Activated CD4-positive, alpha-beta memory T cell treated with anti-CD3 and anti-CD28 coated beads for 36 hours (primary cell): ENCODE results near the gene INSR. TPM values are rescaled to one million over a fixed set of nuclear protein-coding genes. Genes with fewer than 3 reads are reported as not detected.

Source experiments
- CTCF ChIA-PET: fragments of 350-600 bp; sonication (Branson Sonifier 250); formaldehyde crosslinking; loops from one replicate; lab custom pipeline; 2021; ENCODE audit warnings: antibody characterized with exemption, inconsistent platforms; lab: Charles Lee
- POLR2A ChIA-PET: fragments of 350-600 bp; sonication (Branson Sonifier 250); formaldehyde crosslinking; loops from one replicate; lab custom pipeline; 2021; ENCODE audit warnings: antibody characterized with exemption; lab: Charles Lee
- DNase-seq: peaks from one replicate; pipeline ENCODE4 v3.0.0-alpha.2; 2020
- H3K27ac Mint-ChIP-seq: one replicate; pipeline ENCODE4 v1.8.0; 2021; ENCODE audit warnings: mixed read lengths
- H3K27me3 Mint-ChIP-seq: one replicate; pipeline ENCODE4 v1.8.0; 2021; ENCODE audit warnings: mixed read lengths
- H3K36me3 Mint-ChIP-seq: one replicate; pipeline ENCODE4 v1.8.0; 2021; ENCODE audit warnings: mixed read lengths
- H3K4me1 Mint-ChIP-seq: one replicate; pipeline ENCODE4 v1.8.0; 2021; ENCODE audit warnings: low read depth, mixed read lengths
- H3K4me3 Mint-ChIP-seq: one replicate; pipeline ENCODE4 v1.8.0; 2021; ENCODE audit warnings: mild to moderate bottlenecking, mixed read lengths
- H3K9me3 Mint-ChIP-seq: one replicate; pipeline ENCODE4 v1.8.0; 2021; ENCODE audit warnings: mixed read lengths
- intact Hi-C: fragments of 100-400 bp; cut with micrococcal nuclease; formaldehyde crosslinking; loops from one replicate; pipeline ENCODE4 v1.15.1; 2023
- total RNA-seq, 2 experiments: library from RNA; stranded (reverse); gene quantifications; one replicate each; pipeline ENCODE4 v1.2.3, GENCODE V29; 2021

The INSR gene
- total RNA-seq, 2 experiments from 2014 or later = 2.9 to 3.3 TPM

DNA sequence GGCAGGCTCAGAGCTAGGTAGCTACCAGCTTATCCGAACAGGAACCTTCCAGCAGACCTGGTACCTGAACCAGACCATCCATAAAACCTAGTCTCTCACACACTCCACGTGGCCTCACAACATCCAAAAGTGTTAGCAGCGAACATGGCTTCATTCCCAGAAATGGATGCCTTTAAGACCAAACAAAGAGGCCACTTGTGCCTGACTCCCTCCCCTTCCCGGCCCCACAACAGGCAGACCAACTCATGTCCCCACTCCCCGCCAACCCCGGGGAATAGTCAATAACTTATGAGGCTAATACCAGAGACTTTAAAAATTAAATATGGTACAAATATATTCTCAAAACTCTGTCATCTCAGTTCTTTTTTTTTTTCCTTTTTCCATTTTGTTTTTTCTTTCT is 178.5 kb downstream of the INSR start:
- Mint-ChIP-seq H3K27me3 (peaks cover 16% of the 10 kb centered on the region), H3K4me1 (no peaks in the 10 kb centered on the region), H3K36me3 (no peaks in the 10 kb centered on the region), H3K27ac (no peak overlapping the region), H3K9me3 (no peaks in the 10 kb centered on the region), H3K4me3 (no peak overlapping the region)
- intact Hi-C loops = no loop called here
- ChIA-PET CTCF (interaction anchor here (1.0 kb wide), 1 partner anchor 14 kb away, joined by 3 read pairs; no protein-coding TSS in a partner anchor), POLR2A (no interaction called here)
- no peak for DNase-seq

DNA sequence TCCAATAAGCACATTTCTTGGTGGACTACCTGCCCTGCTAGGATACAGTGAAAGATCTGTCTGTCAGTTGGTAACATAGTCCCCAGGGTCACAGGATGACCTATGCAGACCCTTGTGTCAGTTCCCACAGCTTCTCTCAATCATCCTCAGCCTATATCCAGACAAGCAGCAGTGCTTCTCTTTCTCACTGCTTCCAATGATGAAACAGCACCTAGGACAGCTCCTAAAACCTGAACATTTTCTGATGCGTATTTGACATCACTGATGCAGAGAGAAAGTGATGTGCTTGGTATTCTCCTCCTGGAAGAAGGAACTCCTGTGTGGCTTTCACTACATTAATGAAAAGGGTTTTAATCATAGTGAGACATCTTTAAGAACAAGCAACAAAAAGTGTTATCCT is 181.0 kb downstream of the INSR start:
- no peak overlapping the region for H3K27ac Mint-ChIP-seq
- intact Hi-C loops = no loop called here
- H3K9me3 Mint-ChIP-seq = no peaks in the 10 kb centered on the region
- no peaks in the 10 kb centered on the region for H3K4me1 Mint-ChIP-seq
- H3K4me3 Mint-ChIP-seq = no peak overlapping the region
- CTCF ChIA-PET = no interaction called here
- DNase-seq = no peak
- POLR2A ChIA-PET = no interaction called here
- no peaks in the 10 kb centered on the region for H3K36me3 Mint-ChIP-seq
- peaks cover 16% of the 10 kb centered on the region for H3K27me3 Mint-ChIP-seq

DNA sequence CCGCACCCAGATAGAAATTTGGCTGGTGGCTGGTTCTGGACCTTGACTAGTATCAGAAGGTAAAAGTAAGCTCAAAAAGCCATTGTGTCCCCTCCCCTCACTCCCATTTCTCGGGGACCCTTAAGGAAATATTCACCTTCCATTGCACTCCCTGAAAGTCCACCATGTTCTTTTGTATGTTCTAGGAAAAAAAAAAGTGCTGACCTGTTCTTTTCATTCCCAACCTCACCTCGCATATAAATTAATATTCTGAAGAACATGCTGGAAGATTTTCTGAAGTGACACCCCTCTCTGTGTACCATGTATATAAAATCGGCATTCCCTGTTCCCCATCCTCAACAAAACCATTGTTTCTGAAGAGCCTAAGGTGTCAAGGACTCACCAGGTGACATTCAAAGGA is 181.5 kb downstream of the INSR start:
- ChIA-PET POLR2A (no interaction called here), CTCF (no interaction called here)
- Mint-ChIP-seq H3K27me3 (peaks cover 16% of the 10 kb centered on the region), H3K27ac (no peak overlapping the region), H3K9me3 (no peaks in the 10 kb centered on the region), H3K36me3 (no peaks in the 10 kb centered on the region), H3K4me1 (no peaks in the 10 kb centered on the region), H3K4me3 (no peak overlapping the region)
- no peak for DNase-seq
- intact Hi-C loops = no loop called here

DNA sequence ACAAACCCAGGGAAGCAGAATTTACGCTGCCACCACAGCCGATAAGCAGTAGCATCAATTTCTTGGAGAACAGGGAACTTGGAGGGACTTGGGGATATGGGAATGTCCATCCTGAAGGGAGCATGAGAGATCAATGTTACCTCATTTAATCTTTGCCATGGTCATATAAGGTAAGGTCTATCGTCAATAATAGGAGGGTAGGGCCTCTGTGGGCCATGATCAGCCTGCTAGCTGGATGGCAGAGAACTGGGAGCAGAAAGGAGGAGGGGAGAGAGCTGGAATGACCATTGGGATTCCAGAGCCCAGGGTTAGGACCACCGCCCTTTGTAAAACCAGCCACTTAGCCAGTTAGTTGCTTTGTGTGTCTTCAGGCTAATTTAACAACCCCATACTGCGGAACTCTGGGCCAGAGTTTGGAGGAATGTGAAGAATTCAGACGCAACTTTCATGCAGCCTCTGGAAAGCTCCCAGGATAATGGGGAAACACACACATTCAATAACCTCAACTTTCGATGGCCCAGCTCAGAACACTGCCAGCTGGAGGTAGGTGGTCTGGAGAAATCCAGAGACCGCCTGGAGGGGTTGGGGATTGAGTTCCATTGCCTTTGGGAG is 184.4 kb downstream of the INSR start:
- no peaks in the 10 kb centered on the region for H3K9me3 Mint-ChIP-seq
- no peak overlapping the region for H3K27ac Mint-ChIP-seq
- H3K36me3 Mint-ChIP-seq = no peaks in the 10 kb centered on the region
- H3K4me3 Mint-ChIP-seq = no peak overlapping the region
- ChIA-PET POLR2A (no interaction called here), CTCF (interaction anchor here (2.6 kb wide), 1 partner anchor 244 kb away, joined by 7 read pairs; no protein-coding TSS in a partner anchor)
- no peaks in the 10 kb centered on the region for H3K4me1 Mint-ChIP-seq
- peaks cover 13% of the 10 kb centered on the region for H3K27me3 Mint-ChIP-seq
- intact Hi-C loops = no loop called here
- no peak for DNase-seq

DNA sequence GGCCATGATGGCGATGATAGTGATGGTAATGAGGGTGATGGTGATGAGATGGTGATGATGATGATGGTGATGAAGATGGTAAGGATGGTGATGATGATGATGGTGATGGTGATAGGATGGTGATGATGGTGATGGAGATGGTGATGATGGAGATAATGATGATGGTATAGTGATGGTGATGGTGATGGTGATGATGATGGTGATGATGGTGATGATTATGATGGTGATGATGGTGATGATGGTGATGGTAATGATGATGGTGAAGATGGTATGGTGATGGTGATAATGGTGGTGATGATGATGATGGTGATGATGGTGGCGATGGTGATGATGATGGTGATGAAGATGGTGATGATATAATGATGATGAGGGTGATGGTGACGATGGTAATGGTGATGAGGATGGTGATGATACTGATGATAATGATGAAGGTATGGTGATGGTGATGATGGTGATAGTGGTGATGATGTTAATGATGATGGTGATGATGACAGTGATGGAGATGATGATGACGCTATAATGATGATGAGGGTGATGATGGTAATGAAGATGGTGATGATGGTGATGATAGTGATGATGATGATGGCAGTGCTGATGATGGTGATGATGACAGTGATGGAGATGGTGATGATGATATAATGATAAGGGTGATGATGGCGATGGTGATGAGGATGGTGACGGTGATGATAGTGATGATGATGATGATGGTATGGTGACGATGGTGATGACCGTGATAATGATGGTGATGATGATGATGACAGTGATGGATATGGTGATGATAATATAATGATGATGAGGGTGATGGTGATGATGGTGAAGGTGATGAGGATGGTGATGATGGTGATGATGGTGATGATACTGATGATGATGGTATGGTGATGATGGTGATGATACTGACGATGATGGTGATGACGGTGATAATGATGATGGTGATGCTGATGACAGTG is 187.2 kb downstream of the INSR start:
- Mint-ChIP-seq H3K27me3 (peaks cover 3% of the 10 kb centered on the region), H3K4me1 (peaks cover 3% of the 10 kb centered on the region), H3K4me3 (no peak overlapping the region), H3K27ac (no peak overlapping the region), H3K36me3 (no peaks in the 10 kb centered on the region), H3K9me3 (no peaks in the 10 kb centered on the region)
- intact Hi-C loops = no loop called here
- ChIA-PET POLR2A (no interaction called here), CTCF (no interaction called here)
- no peak for DNase-seq

DNA sequence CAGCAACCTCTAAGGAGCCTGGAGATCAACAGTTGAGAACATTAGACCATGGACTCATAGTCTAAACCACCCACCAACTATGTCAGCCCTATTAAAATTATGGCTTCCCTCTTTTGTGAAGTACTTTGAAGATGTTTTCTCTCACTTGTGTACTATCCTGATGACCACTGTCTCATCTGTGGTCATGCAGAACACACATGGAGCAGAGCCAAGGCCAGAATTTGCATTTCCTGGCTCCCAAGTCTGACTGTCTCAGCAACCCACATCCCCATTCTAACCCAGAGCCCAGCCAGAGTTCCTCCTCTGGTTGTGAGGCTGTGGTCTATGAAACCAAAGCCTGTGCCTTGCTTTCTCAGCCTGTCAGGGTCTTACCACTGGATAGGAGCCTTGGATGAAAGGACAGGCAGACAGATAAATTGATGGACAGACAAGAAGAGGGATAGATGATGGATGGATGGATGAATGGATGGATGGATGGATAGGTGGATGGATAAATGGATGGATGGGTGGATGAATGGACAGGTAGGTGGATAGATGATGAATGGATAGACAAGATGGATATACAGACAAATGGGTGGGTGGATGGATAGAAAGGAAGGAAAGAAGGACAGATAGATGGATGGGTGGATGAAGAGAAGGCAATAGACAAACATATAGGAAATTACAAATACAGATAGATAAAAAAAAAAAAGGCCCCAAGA is 189.3 kb downstream of the INSR start:
- DNase-seq = no peak
- Mint-ChIP-seq H3K4me1 (peaks cover 10% of the 10 kb centered on the region), H3K9me3 (no peaks in the 10 kb centered on the region), H3K4me3 (no peak overlapping the region), H3K27ac (no peak overlapping the region), H3K36me3 (no peaks in the 10 kb centered on the region), H3K27me3 (peaks cover 1% of the 10 kb centered on the region)
- POLR2A ChIA-PET = no interaction called here
- intact Hi-C loops = no loop called here
- CTCF ChIA-PET = no interaction called here

DNA sequence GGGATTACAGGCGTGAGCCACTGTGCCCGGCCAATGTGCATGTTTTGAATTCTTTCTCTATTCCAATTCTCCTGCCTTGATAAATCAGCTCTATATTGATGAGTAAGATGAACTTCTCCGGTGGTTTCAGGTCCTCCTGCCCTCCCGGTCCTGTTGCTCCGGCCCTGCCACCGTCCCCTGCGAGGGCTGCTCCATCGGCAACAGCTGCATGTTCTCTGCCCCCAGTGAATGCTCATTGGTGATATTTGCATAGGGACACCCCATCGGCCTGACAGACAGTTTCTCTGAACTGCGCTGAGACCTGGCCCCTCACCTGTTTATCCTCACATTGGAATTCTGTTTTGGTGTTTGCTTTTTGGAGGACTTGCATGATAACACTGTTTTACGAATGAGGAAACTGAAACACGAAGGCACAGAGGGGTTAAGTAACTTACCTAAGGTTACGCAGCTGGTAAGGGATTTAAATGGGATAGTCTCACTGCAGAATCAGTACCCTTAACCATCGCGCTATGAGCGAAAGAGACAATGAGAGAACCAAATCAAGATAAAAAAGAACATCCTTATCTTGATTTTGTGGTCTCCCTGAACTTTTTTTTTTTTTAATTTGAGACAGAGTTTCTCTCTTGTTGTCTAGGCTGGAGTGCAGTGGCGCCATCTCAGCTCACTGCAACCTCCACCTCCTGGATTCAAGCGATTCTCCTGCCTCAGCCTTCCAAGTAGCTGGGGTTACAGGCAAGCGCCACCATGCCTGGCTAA is 192.5 kb downstream of the INSR start:
- CTCF ChIA-PET = interaction anchor here (0.6 to 2.4 kb wide), 18 partner anchors 14 to 842 kb away, joined by 3 to 29 read pairs (median 4); partner anchors contain the start of genes TIMM44, TRAPPC5 and ZNF557
- Mint-ChIP-seq H3K27me3 (peaks cover 1% of the 10 kb centered on the region), H3K9me3 (peaks cover 14% of the 10 kb centered on the region), H3K4me3 (peak overlapping the region; percentile 18), H3K36me3 (peaks cover 2% of the 10 kb centered on the region), H3K27ac (no peak overlapping the region), H3K4me1 (peaks cover 21% of the 10 kb centered on the region)
- intact Hi-C loops = loop anchor here (1.0 kb wide), 1 partner anchor 240 kb away; no protein-coding TSS in a partner anchor
- no peak for DNase-seq
- POLR2A ChIA-PET = no interaction called here

DNA sequence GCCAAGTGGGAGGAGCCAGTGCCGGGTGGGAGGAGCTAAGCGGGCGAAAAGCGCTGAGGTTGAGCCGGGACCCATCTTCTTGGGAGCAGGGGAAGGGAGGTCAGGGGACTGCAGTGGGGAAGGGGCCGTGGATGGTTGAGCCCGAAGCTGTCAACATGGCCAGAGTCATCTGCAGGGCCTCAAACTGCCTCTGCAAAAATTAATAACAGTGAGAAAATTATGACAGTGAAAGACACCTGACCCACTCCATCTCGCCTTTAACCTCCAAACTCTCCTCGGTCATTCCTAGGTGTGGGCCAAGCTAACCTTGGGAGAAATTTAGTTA is 194.7 kb downstream of the INSR start:
- peaks cover 33% of the 10 kb centered on the region for H3K9me3 Mint-ChIP-seq
- ChIA-PET POLR2A (interaction anchor here (0.7 to 2.4 kb wide), 5 partner anchors 16 to 294 kb away, joined by 3 to 9 read pairs (median 3); partner anchors contain the start of genes ARHGEF18 and ZNF557), CTCF (interaction anchor here (0.6 to 2.2 kb wide), 13 partner anchors 30 to 903 kb away, joined by 3 to 27 read pairs (median 3); partner anchors contain the start of genes TRAPPC5 and ZNF557)
- peaks cover 14% of the 10 kb centered on the region for H3K36me3 Mint-ChIP-seq
- peak overlapping the region; percentile 89 for H3K4me3 Mint-ChIP-seq
- peak overlapping the region; percentile 92 for H3K27ac Mint-ChIP-seq
- intact Hi-C loops = no loop called here
- peaks cover 1% of the 10 kb centered on the region for H3K27me3 Mint-ChIP-seq
- no peak for DNase-seq
- H3K4me1 Mint-ChIP-seq = peaks cover 21% of the 10 kb centered on the region

DNA sequence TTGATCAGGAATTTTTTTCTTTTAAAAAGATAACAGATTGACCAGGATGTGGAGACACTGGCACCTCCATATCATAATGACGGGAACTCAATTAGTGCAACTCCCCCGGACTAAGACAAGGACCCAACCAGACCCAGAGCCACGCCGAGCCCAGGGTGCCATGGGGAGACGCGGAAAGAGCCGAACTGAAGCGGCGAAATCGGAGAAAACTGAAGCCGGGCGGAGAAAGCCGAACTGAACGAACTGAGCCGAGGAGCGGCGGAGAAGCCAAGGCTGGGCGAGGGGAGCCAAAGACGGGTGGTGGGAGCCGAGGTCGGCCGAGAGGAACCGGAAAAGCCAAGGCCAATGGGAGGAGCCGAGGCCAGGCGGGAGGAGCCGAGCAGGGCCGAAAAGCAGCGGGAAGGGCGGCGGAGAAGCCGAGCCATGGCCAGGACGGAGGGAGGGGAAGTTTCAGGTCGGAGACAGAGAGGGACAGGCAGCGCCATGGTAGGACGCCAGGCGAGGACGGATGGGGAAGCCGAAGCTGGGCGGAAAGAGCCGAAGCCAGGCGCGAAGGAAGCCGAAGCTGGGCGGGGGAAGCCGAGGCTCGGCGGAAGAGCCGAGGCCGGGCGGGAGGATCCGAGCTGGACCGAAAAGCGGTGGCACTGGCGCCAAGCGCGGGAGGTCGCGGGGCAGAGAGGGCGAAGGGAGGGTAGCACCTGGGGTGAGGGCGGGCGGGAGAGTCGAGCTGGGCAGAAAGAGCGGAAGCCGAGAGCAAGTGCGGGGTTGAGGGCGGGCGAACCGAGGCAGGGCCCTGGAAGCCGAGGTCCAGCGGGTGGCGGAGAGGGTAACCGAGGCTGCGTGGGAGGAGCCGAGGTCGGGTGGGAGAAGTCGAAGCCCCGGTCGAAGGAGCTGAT is 195.3 kb downstream of the INSR start:
- H3K4me3 Mint-ChIP-seq = peak overlapping the region; percentile 89
- POLR2A ChIA-PET = interaction anchor here (0.6 to 2.4 kb wide), 6 partner anchors 15 to 295 kb away, joined by 3 to 9 read pairs (median 3); partner anchors contain the start of genes ARHGEF18 and ZNF557
- H3K9me3 Mint-ChIP-seq = peaks cover 35% of the 10 kb centered on the region
- H3K36me3 Mint-ChIP-seq = peaks cover 14% of the 10 kb centered on the region
- CTCF ChIA-PET = interaction anchor here (0.6 to 2.2 kb wide), 13 partner anchors 30 to 903 kb away, joined by 3 to 27 read pairs (median 3); partner anchors contain the start of genes TRAPPC5 and ZNF557
- DNase-seq = peak; percentile 91
- peaks cover 1% of the 10 kb centered on the region for H3K27me3 Mint-ChIP-seq
- intact Hi-C loops = no loop called here
- peaks cover 21% of the 10 kb centered on the region for H3K4me1 Mint-ChIP-seq
- H3K27ac Mint-ChIP-seq = peak overlapping the region; percentile 92

DNA sequence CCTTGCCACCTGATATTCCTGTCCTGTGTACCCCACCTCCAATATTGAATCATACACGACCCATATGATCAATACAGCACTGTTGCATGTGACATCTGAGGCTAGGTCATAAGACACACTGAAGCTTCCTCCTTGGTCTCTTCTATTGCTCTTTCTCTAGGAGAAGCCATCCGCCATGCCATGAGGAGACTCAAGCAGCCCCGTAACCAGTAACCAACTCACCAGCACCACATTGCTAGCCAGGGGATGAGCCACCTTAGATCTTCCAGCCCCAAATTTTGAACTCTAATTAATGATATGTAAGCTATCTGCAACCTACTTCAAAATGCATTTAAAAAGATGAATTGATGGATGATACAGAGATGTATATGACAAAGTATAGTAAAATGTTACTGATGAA is 196.1 kb downstream of the INSR start:
- intact Hi-C loops = no loop called here
- peaks cover 1% of the 10 kb centered on the region for H3K27me3 Mint-ChIP-seq
- DNase-seq = no peak
- peak overlapping the region; percentile 89 for H3K4me3 Mint-ChIP-seq
- ChIA-PET POLR2A (interaction anchor here (0.6 kb wide), 1 partner anchor 240 kb away, joined by 3 read pairs; no protein-coding TSS in a partner anchor), CTCF (no interaction called here)
- H3K9me3 Mint-ChIP-seq = peaks cover 39% of the 10 kb centered on the region
- H3K36me3 Mint-ChIP-seq = peaks cover 16% of the 10 kb centered on the region
- peaks cover 21% of the 10 kb centered on the region for H3K4me1 Mint-ChIP-seq
- peak overlapping the region; percentile 92 for H3K27ac Mint-ChIP-seq
